Central memory CD8-positive, alpha-beta T cell (primary cell): Measurements from ENCODE around the gene ARGFX.

Source experiments
- ATAC-seq: fragments of 150-1000 bp; cut with Tn5 transposase; replicated peaks from 2 replicates; pipeline ENCODE4 v1.10.0; 2022; ENCODE audit warnings: mild to moderate bottlenecking, moderate FRiP score, moderate number of reproducible peaks; ENCODE audit not compliant: poor library complexity, severe bottlenecking; ENCODE audit errors: extremely low read depth
- DNase-seq, 2 donors: peaks; one replicate each; pipeline ENCODE4 v3.0.0; 2021; ENCODE audit warnings: low spot score in 2 of 2
- H3K27ac Mint-ChIP-seq: one replicate; pipeline ENCODE4 v1.8.0; 2022; ENCODE audit warnings: low read depth, mild to moderate bottlenecking, moderate library complexity, mixed read lengths
- H3K27me3 Mint-ChIP-seq: one replicate; pipeline ENCODE4 v1.8.0; 2022; ENCODE audit warnings: mixed read lengths
- H3K36me3 Mint-ChIP-seq: one replicate; pipeline ENCODE4 v1.8.0; 2022; ENCODE audit warnings: mild to moderate bottlenecking, moderate library complexity, mixed read lengths; ENCODE audit not compliant: insufficient read depth
- H3K4me1 Mint-ChIP-seq: one replicate; pipeline ENCODE4 v1.8.0; 2022; ENCODE audit warnings: mixed read lengths
- H3K4me3 Mint-ChIP-seq: one replicate; pipeline ENCODE4 v1.8.0; 2022; ENCODE audit warnings: mild to moderate bottlenecking, moderate library complexity, mixed read lengths
- H3K9me3 Mint-ChIP-seq: one replicate; pipeline ENCODE4 v1.8.0; 2022; ENCODE audit warnings: mixed read lengths

ARGFX gene

DNA sequence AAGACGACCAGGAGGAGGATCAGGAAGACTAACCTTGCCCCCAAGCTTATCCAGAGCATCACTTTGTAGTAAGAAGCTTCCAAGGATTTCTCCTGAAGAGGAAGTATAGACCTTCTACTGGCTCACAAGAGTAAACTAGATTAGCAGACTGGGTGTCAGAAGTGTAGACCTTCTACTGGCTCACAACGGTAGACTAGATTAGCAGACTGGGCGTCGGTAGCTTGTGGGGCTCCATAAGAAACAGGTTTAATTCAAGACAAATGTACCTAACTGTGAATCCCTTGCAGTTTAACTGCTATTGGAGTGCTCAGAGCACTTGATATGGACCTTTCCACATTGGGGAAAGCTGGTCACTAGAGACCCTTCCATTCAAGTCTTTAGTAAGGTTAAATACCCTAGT, 38.4 kb downstream of the ARGFX start:
- no peaks in the 10 kb centered on the region for H3K27me3 Mint-ChIP-seq
- DNase-seq (no peak), ATAC-seq (no peak)
- no peaks in the 10 kb centered on the region for H3K9me3 Mint-ChIP-seq
- no peak overlapping the region for H3K27ac Mint-ChIP-seq
- no peak overlapping the region for H3K4me3 Mint-ChIP-seq
- peaks cover 1% of the 10 kb centered on the region for H3K36me3 Mint-ChIP-seq
- no peaks in the 10 kb centered on the region for H3K4me1 Mint-ChIP-seq
